HG02870 (cell line): Measurements from ENCODE around the gene EID2.

Experiments
- ATAC-seq: cut with Tn5 transposase; IDR thresholded peaks from one replicate; pipeline ENCODE4 v1.9.1; 2021; ENCODE audit warnings: mild to moderate bottlenecking, moderate library complexity; ENCODE audit not compliant: unreplicated experiment

Gene EID2, protein sequence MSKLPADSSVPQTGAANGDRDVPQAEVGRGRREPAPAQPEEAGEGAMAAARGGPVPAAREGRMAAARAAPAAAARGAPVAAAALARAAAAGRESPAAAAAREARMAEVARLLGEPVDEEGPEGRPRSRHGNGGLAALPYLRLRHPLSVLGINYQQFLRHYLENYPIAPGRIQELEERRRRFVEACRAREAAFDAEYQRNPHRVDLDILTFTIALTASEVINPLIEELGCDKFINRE

DNA sequence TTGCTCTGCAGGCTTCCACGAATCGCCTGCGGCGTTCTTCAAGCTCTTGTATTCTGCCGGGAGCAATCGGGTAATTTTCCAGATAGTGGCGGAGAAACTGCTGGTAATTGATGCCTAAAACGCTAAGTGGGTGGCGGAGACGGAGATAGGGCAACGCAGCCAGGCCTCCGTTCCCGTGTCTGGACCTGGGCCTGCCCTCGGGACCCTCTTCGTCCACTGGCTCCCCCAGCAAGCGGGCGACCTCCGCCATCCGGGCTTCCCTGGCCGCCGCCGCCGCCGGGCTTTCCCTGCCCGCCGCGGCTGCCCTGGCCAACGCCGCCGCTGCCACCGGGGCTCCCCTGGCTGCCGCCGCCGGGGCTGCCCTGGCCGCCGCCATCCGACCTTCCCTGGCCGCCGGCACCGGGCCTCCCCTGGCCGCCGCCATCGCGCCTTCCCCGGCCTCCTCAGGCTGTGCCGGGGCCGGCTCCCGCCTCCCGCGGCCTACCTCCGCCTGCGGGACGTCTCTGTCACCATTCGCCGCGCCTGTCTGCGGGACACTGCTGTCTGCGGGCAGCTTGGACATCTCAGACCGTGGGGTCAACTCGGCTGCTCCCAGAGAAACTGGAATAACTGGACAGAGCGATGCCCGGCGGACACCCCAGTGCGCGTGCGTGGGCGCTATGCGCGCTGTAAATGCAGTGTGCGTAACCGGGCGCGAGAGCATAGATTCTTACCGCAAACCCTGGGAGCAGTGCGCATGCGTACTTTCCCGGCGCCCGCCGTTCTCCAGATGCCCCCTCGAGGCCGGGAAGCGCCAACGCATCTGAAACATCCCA is at the start of gene EID2:
TSS of gene EID2 (minus strand) at position 644 of the 815 bp plus-strand sequence. CDS start at position 562, 82 bp downstream.
- ATAC-seq, result peak; percentile 91

DNA sequence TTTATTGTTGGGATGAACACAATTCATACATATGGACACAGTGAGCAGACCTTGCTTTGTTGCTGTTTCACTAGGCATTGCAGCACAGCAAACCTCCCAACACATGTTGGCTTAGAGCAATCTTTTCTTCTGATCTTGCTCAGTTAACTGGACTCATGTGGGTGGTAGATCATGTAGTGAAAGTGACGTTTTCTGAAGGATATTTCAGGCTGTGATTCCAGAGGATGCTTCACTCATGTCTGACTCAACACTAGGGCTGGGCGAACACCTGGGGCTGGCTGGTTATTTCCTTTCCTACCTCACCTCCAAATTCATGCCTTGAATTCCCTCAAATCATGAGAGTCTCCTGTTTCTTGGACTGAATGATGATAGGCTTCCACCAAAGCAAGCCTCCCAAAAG is 48.1 kb upstream of the EID2 start:
- no peak for ATAC-seq

DNA sequence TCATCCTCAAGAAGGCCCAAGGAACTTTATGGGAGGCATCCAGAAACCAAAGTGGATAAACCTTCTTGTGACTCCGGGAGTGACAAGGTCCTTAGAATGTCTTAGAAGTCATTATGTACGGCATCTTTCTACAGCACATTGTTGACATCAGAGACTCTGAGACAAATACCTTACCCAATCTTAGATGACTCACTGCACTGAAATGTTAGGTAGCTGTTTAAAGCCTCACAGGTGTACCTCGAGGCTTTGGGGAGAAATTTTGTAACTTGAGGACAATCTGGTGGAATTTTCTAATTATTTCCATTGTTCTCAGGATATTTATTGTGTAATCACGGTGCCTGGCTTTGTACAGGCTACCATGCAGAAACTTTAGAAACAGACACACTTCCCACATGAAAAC is 47.5 kb upstream of the EID2 start:
- no peak for ATAC-seq

DNA sequence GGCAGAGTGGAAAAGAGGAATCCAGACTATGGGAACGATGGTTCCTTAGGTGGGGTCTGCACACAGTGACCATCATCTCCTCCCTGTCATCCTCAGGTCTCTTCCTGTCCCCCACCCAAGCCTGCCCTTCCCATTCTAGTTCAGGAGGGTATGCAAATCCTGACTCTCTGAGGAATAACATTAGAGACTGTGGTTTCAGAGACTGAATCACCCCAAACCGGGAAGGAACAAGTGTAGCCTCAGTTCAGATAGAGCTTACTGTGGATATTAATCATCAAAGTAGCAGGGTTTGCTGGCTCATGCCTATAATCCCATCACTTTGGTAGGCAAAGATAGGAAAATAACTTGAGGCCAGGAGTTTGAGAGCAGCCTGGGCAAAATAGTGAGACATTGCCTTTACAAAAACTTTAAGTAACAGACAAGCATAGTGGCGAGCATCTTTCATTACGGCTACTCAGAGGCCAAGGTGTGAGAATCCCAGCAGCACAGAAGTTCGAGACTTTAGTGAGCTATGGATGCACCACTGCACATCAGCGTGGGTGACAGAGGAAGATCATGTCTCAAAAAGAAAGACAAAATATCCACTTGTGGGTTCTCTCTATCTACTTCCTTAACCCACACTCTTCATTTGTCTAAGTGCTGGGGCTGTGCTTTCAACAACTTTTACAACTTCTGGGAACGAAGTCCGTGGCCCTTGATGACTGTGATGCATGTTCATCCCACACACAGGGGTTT is 43.1 kb upstream of the EID2 start:
- no peak for ATAC-seq

DNA sequence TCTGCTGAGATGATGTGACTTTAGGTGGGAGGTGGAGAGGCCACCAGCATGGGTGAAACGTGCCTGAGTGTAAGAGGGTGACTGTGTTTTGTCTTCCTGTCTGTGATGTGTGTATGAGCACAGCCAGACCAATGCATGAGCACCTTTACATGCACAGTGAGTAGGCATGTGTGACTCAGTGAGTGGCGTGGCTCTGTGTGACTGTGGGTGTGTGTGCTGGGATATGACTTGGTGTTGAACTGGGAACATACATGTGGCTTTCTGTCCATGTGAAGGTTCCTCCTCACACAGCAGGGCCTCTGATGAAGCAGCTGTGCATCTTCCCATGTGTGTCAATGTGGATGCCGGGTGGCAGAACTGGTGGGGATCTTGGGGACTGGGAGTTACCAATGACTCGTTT is 42.5 kb upstream of the EID2 start:
- ATAC-seq, result no peak

DNA sequence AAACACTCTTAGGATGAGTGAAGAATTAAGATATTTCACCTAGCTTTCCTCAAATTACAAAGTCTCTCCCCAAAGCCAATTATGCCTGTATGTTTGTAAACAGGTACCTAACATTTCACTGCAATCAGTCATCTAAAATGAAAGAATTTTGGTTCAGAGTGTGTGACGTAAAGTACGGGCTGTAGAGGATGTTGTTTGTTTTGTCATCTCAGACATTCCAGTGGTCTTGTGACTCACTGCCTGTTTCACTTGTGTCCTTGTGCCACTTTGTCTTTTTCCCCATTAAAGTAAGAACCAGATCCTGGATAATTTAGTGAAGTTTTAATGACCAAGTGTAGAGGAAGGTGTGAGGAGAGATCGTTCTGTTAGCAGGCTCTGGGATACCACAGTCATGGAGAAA is 28.6 kb upstream of the EID2 start:
- no peak for ATAC-seq

DNA sequence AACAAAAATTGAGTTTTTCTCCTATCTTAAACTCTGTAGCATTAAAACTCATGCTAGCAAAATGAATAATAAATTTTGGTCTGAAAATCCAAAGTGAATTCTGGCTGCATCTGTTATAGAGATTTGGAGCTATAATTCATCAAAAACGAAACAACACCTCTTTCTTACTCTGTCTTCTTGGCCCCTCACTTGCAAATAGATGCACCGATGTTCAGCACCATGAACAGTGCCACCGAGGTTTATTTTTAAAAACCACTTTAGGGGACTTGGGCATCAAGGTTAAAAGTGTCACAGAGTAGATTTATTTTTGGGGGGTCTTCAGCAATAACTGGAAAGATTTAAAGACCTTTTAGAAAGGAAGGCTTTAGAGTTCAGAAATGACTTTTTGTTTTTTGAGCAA is 26.1 kb upstream of the EID2 start:
- ATAC-seq, result no peak

DNA sequence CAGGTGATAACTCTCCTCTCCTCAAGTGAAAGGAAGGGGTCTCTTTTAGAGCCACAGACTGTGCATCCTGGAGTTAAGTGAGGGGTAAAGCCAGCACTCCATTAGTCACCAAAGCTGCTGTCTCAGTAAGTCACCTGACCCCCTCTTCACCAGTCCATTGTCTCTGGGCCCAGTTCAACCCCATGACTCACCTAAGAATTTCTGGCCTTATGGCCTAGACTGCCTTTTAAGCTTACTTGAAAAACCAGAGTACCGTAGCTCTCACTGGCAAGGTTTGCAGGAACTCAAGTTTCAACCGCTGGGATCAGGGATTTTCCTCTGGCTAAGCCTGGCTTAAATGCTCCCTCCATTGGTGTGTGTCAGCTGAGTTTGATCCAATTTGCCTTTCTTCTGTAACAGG is 23.4 kb upstream of the EID2 start:
- no peak for ATAC-seq

DNA sequence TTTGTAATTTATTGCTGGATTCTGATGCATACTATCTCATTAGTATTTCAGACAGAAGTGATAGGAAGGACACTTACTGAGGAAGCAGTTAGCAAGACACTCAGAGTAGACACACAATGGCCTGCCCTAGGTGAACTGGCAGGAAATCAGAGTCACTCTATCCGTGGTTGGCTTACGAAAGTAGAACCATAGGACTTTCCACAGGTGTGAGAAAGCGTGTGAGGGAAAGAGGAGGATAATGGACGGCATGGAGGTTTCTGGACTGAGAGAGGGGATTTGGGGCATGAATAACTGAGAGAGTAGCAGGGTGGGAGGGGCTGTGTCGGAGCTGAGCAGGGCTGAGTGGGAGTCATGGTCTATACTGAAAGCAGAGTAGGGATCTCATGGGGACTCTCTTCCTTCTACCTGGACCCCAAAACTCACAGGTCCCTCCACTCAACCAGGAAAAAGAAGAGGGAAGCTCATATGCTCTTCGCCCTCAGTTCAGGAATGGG is 18.7 kb upstream of the EID2 start:
- no peak for ATAC-seq

DNA sequence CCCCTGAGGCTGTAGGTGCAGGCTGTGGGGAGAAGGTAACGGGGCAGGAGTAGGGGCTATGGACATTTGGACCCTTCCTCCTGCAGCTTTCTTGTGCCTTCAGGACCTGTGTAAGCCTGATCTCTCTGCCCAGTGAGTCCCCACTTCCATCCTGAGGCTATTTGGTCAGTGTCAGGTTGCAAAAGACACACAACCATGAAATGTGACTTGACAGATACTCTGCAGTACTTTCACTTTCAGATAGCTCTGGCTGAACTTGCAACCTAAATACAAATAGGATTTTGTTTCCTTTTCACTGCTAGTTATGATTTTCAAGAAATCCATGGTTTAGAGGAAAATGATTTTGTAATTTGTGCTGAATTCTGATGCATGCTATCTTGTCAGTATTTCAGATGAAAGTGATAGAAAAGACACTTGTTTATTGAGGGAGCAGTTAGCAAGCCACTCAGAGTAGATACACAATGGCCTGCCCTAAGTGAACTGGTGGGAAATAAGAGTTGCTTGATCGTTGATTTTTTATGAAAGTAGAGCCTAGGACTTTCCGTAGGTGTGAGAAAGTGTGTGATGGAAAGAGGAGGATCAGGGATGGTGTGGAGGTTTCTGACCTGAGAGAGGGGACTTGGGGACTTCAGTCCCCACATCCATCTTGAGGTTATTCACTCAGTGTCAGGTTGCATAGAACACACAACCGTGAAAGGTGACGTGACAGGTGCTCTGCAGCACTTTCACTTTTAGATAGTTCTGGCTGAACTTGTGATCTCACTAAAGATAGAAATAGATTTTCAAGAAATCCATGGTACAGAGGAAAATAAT is 18.1 kb upstream of the EID2 start:
- ATAC-seq, result no peak

DNA sequence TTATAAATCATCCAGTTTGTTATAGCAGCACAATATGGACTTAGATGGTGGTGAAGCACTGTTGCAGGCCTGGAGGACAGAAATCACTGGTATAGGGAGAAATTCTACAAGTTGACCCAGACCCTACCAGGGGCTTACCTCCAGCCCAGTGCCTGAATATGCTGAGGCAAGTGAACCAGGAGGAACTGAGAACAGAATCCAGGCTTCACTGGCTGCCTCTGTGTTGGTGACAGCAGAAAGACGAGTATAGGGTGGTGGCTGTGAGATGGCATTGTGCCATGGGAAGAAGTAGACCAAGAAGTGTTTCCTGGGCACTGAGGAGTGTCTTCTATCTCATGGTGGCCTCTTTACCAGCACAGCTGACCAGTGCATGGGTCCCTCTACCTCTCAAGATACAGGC is 15.9 kb upstream of the EID2 start:
- ATAC-seq, result no peak

DNA sequence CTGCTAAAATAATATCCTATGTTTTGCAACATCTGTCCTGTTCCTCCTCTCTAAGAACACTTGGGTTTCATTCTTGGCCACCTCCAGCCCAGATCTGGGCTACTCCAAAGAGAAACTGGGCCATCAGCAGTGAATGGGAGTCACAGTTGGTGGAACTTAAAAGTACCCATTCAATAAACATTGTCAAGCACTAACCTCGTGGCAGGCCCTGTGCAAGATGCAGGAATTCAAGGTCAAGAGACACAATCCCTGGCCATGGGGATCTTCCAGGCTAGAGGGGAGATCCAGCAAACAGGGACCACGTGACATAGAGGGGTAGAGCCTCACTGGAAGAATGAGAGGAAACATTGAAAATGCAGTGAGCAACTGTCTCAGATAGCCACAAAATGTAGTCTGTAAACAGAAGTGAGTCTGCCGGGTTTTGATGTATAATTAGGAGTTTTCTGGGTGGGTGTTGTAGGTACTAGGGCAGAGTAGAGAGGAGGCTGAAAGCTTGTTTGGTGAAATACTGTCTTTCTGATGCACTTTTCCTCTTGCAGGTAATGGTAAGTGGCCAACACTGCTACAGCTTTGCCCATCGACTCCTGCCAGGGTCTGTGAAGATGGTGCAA is 14.8 kb upstream of the EID2 start:
- no peak for ATAC-seq

DNA sequence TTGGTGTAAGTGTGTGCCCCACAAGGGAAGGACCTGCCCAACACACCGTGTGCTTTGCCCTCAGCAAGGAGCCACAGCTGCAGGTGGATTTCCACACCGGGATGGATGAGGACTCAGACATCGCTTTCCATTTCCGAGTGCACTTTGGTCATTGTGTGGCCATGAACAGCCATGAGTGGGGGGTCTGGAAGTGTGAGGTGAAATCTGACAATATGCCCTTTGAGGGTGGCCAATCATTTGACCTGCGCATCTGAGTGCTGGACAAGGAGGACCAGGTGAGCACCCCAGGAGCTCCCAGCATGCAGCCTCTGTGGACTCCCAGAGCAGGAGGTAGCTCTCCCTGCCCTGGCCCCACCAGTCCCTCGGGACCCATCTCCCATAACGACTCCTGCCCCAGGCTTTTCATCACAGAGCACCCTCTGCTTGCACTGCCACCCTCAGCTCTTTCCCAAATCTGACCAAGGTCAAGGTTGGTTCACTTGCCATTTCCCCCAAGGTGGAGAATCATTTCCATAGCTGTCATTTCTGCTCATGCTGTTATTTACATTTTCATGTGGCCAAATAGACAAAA is 13.2 kb upstream of the EID2 start:
- no peak for ATAC-seq

DNA sequence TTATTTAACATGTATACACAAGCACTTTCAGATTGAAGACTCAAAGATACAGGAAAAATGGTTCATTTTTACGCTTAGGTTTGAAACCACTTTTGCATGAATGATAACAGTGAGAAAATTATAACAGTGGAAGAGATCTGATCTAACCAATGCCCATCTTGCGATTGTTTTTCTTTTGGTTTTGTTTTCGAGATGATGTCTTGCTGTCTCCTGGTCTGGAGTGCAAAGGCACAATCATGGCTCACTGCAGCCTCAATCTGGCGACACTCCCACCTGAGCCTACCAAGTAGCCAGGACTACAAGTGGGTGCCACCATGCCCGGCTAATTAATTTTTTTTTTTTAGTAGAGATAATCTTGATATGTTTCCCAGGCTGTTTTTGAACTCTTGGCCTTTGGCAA is 10.2 kb upstream of the EID2 start:
- no peak for ATAC-seq

DNA sequence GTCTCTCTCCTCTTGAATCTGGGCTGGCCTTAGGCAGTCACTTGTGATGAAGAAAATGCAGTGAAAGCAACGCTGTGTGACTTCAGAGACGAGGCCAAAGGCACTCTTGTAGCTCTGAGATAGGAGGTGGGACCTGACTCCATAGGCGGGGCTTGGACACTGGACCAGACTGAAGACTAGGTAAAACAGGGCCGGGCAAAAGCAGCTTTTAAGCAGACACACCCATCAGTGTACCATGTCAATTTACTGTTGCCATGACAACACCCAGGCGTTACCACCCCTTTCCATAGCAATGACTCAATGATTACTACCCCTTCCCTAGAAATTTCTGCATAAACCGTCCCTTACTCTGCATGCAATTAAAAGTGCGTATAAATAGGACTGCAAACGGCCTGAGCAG is 6.6 kb upstream of the EID2 start:
- ATAC-seq, result no peak

DNA sequence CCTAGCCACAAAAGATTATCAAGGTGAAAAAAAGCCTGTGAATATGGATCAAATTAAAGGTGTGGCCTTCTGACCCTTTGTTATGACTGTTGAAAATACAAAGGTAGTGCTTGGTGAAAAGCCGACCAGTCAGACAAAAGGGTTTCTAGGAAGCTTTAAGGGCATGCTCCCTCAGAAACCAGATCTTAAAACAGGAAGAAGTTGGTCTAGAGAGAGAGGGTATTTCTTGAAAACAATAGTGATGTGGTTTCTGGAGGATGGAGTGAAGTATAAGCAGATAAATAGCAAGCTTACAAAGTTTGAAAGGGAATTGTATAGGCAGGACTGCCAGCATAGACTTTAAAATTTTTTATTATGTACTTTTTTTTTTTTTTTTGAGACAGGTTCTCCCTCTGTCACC is 5.0 kb upstream of the EID2 start:
- no peak for ATAC-seq

DNA sequence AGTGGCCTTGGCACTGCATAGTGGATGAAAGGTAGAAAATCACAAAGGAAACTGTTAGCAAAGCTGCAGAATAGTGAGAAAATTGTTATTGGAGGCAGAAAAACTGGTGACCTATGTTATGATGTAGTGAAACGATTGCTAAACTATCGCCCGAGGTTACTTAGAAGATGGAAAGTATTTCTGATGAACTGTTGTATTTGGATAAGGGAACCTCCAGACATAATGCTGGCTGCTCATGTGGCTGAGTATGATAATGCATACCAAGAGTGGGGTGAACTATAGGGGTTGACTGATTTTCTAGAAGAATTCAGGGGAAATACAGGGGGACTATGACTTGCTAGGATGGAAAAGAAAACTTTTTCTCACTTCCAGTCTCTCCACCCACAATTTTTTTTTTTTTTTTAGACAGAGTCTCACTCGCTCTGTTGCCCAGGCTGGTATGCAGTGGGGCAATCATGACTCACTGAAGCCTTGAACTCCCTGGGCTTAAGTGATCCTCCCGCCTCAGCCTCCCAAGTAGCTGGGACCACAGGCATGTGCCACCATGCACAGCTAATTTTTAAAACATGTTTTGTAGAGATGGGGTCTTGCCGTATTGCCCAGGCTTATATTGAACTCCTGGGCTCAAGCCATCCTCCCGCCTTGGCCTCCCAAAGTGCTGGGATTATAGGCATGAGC is 4.4 kb upstream of the EID2 start:
- ATAC-seq, result no peak

DNA sequence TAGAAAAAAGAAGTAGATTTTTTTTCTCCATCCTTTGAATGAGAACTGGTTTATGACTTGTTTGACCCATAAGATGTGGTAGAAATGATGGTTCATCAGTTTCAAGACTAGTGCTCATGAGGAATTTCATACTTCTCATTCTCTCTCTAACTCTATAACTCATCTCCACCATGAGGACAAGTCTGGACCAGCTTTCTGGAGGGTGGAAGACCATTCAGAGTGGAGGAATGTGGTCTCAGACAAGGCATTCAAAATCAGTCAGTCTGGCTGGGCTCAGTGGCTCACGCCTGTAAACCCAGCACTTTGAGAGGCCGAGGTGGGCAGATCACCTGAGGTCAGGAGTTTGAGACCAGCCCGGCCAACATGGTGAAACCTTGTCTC is 3.5 kb upstream of the EID2 start:
- no peak for ATAC-seq

DNA sequence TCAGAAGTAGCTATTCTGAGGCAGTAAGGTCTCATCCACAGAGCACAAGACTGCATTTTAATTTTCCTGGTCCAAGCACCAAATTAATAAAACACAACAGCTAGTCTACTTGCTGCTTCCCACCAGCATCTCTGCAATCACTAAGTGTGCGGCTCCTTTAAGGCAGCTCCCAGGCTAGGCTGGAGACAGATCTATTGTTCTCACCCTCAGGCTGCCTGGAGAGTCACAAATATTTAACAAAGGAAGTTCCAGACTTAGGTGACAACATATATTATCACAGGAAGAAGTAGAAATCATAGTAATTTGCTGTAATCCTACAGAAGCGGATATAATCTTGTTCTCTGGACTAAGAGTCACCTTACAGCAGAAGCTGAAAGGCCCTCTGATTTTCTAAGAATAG is 2.2 kb upstream of the EID2 start:
- no peak for ATAC-seq

DNA sequence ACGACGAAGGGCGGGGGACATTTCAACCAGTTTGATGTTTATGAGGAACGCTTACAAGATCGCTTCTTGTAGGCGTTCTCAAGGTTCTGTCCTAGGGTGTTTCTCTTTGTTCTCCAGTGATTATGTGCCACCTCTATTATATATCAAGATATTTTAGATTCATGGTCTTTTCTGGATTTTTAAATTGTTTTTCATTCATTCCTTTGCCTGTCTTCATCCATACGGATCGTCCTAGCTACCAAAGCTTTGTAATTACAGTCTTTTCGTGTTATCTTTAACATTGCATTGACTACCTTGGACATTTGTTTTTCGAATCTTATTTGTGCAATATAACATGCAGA is 342 bp upstream of the EID2 start:
- ATAC-seq, result no peak
